DMS153 treated with DMSO at 0.1 percent for 48 hours (cell line): ENCODE results near the gene PODXL.
"Not testable (repeated sequence)": the region's sequence is repeated elsewhere in the genome, so short reads cannot be mapped to it uniquely, and the experiment has no call there.

ENCODE experiments used
- DNase-seq: peaks from one replicate; lab custom pipeline; 2025; ENCODE audit not compliant: unreplicated experiment; lab: John Stamatoyannopoulos, UW

PODXL gene

DNA sequence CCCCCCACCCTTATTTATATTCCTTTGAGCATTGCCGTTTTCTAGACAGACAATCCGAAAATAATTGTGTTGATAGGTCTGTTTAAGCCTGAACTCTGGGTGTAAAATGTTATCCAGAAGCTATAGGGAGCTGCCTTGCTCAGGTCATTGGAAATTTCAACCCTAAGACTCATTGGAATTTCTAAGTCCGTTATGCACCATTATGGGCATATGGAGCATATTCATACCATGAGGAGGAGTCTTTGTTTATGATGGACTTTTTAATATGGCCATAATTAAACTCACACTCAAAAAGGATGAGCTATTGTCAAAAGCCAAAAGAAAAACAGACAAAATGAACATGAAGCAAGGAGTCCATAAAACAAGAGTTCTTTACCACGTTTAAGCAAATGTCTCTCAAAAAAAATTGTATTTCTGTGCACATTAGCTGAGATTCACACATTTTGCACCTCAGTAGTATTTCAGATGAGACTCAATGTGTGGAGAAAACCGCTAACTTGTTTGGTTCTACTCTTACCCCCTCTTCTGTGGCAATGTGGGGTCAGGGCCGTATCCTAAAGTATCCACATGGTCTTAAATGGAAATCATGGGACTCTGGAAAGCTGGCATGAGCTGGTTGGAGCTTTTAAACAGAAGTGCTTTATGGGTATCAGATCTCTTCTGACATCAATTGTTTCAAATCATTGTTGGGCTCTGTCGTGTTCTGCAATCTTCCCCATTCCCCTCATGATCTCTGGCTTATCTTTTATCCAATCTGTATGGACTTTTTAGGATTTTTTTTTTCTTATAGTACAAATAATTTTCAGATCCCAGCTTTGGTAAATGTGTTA is 60.5 kb downstream of the PODXL start:
- no peak for DNase-seq

DNA sequence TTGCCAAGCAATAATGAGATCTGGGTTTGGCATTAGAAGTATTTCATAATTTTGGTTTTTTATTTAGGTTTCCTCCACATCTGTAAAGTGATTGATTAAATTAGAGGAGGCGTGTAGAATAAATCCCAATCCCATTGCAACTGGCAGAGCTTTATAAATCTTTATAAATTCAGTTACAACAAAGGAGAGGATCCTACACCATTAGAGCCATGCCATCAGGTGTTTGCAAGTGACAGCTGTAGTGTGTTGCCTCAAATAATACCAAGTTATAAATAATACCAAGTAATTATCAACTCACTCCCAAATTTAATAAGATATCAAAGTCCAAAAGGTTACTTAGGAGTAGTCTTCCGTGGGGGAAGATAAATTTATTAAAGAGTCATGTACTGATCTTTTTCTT is 62.2 kb downstream of the PODXL start:
- DNase-seq, result no peak

DNA sequence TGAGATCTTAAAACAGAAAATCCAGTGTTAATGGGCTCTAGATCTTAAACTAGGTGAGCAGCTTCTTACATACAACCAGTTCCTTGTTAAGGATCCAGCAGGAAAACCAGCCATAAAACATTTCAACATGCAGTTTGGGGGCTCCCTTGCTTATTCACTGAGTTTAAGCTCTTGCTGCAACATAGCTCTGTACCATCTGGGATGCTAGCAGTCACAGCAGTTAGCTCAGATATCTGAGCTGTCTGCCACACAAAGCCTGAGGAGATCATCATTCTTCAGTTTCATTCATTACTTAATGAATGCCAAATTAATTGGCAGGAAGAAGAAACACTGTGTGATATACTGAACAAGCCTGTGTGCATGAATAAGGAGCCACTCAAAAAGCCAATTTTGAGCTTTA is 62.8 kb downstream of the PODXL start:
- no peak for DNase-seq

GRCh38 chr7:131493081-131493480 is 63.3 kb downstream of the PODXL start:
- DNase-seq, result no peak

DNA sequence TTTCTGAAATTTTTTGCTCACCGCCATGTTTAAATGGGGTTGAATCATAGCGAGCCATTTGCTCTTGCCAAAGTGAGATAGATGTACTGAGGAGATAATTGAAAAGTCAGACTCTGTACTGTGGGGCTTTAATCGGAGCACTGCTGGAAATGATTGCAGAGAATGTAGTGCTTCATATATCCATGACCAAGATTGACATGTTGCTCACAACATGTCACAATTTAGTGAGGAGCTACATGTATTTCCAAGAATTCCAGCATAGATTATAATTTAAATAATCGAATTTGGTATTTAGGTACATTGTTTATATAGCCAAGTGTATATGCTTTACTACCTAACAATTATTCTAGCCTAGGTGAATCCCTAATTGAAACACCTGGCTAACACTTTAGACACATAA is 66.5 kb downstream of the PODXL start:
- DNase-seq, result no peak

- no peak for DNase-seq
These were observed 67.2 kb downstream of the PODXL start for GRCh38 chr7:131489196-131489595.

- DNase-seq, result no peak
These were observed 68.1 kb downstream of the PODXL start for GRCh38 chr7:131488361-131488760.

DNA sequence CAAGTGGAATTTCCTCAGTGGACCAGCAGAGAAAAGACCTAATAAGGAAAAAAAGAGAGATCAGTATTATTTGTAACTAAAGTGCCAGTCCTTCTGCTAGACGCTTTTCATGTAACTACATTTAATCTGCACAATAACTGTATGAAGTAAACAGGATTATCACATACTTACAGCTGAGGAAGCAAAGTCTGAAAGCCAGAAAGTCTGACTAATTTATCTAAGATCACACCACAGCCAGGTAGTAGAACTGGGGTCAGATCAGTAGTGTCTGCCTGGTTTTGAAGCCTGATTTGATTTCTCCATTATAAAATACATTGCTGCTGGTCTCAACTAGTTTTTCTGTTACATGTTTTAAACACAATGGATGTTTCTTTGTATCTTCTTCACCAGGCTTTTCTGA is 69.2 kb downstream of the PODXL start:
- no peak for DNase-seq

DNA sequence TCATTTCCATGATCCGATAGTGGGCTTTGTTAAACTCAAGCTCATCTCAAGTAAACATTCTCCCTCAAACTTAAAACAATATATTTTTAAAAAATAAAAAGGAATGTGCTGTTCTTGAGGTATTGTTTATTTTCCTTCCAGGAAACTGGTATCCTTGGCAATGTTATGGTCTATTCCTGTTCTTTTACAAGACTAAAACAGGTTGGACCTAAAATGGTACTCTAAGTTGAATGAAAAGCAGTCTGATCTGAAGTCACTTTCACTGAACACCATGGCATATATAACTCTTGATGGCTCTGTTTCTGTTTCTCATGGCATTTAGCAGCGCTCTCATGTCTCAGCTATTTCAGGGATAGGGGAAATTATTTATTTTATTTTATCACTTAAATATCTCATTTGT is 70.1 kb downstream of the PODXL start:
- DNase-seq, result no peak

- DNase-seq, result no peak
These were observed 72.8 kb downstream of the PODXL start for GRCh38 chr7:131483586-131483985.

DNA sequence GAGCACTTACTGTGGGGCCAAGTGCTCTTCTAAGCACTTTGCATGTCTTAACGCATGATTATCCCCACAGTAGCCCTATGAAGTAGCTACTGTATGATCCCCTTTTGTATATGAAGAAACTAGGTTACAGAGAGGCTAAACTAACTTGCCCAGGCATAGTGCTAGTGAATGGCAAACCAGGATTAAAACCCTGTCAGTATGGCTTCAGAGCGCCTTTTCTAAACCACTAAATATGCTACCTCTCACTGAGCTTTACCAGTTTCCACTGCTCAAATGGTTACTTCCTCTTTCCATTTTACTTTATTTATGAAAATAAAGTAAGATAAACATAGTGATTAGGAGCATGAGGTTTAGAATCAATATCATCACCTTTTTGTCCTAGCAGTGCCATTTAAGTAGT is 73.6 kb downstream of the PODXL start:
- no peak for DNase-seq

DNA sequence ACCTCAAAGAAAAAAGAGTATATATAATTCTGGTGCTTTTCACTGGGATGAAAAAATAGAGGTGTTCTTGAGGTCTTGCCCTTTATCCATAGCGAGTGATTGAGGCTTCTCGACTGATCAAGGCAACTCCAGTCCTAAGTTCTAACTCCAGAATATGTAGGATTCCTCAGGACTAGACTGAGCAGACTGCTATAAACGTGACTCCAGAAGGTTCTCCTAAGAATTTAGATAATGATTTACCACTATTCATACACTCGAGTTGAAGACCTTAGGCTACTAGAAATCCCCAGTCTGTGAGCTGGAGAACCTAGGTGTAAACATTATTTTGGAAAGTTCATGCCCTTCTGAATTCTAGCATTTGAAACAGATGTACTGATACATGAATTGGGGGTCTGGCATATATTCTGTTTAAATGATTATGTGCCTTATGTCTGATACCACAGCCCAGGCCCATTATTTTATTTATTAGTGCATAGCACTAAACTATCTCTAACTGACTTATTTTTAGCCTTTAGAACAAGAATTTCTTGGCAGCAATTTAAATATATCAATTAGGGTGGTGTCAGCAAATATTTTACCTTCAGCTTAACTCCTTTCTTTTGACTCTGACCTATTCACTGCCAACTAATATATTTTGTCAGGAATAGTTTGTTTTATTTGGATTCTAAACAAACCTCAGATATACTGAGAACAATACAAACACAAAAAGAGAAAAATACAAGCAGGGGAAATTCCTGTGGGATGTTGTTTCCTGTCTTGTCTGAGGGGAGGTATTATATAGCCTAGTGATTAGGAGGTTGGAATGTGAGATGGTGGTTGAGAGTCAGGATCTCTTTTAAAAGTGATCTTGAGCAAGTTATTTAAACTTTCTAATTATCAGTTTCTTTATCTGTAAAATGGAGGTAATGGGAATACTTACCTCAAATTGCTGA is 75.8 kb downstream of the PODXL start:
- DNase-seq, result no peak

DNA sequence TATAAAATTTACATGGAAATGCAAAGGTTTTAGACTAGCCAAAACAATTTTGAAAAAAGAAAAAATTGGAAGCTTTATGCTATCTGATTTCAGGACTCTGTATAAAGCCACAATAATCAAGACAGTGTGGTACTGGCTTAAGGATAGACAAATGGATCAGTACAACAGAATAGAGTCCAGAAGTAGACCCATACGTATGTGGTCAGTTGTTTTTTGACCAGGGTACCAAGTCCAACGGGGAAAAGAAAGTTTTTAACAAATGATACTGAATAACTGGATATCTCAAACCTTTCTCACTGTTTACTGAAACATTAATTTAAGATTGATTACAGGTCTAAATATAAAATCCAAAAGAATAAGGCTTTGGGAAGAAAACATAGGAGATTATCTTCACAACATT is 79.7 kb downstream of the PODXL start:
- no peak for DNase-seq

- DNase-seq, result no peak
These were observed 85.0 kb downstream of the PODXL start for GRCh38 chr7:131471250-131472004.

DNA sequence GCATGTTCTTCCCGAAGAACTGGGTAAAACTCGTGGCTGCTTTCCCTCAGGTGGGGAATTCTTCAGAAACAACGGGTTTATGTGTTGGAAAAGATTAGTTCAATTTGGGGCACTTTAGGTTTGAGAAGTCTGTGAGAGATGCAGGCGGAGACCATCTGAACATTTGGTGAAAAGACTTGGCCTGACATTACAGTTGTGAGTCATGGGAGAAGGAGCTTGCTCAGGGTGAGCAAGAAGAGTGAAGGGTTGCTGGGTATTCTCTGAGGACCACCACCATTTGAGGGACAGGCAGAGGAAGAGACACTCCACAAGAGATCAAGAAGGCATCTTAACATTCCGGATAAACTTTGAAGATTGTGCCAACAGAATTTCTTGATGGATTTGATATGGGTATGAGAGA is 88.6 kb downstream of the PODXL start:
- no peak for DNase-seq

- DNase-seq, result no peak
These were observed 89.6 kb downstream of the PODXL start for GRCh38 chr7:131466735-131467365.

- DNase-seq, result not testable (repeated sequence)
These were observed 93.7 kb downstream of the PODXL start for GRCh38 chr7:131462715-131463114.

DNA sequence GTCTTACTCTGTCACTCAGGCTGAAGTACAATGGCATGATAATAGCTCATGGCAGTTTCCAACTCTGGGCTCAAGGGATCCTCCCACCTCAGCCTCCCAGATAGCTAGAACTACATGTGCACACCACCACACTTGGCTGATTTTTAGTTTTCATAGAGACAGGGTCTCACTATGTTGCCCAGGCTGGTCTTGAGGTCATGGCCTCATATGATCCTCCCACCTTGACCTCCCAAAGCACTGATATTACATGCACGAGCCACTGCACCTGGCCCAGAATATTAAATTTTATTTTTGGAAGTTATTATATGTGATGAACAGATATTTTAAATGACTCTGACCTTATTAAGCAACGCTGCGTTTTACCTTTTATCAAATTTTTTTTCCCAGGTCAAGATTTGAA is 94.4 kb downstream of the PODXL start:
- DNase-seq, result no peak

DNA sequence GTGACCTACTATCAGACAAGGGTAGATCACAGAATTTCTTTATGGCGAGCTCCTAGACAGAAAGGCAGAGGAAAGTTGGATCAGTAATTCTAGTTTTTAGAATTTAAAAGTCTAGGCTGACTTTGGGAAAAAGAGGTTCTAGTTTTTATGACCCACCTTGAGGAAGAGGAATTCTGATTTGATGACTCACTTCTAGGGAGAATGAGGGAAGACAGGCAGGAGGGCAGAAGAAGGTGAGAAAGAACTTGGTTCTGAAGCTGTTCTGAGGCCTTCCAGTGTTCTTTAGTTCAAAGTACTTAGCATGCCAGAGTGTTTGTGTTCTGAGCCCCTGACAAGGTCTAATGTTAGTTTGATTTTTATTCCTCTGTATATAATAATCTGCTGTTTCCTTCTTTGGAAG is 97.2 kb downstream of the PODXL start:
- no peak for DNase-seq

DNA sequence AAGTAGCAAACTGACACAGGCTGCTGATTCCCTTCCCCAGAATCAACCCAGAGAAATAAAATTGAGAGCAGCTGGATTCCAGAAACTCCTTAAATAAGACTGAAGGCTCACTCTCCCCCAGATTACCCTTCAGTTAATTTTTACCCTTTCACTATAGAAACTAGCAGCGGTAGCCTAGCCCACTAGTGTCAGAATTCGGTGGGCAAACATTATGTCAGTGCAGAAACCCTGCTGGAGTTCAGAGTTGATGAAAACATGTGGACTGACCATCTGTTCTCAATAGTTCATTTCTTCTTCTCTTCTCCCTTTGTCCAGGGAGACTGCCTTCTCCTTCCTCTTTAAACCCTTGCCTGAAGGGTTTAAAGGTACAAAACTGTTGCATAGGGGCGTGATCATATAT is 100.1 kb downstream of the PODXL start:
- no peak for DNase-seq

DNA sequence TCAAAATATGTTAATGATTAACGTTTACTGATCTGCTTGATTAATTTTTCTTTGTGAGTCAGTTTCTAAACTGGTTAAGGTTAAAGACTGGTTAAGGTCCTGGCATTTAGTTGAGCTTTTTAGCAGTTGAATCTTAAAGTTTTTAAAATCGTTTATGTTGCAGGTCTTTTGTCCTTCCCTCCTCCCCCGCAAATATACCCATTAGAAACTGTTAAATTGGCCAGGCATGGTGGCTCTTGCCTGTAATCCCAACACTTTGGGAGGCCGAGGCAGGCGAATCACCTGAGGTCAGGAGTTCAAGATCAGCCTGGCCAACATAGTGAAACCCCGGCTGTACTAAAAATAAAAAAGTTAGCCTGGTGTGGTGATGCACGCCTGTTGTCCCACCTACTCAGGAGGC is 100.9 kb downstream of the PODXL start:
- DNase-seq, result no peak
